H54 (cell line): ENCODE measurements around the gene LTBP1.
"Not testable (repeated sequence)": the region's sequence is repeated elsewhere in the genome, so short reads cannot be mapped to it uniquely, and the experiment has no call there.

Experiments used
- DNase-seq: peaks from one replicate; pipeline ENCODE4 v3.0.0; 2011; ENCODE audit warnings: low spot score, mixed read lengths; ENCODE audit not compliant: insufficient read length
- FAIRE-seq: peaks from 3 replicates; lab custom pipeline; 2011; peaks lifted over from hg19 to GRCh38; lab: Jason Lieb, UNC
- POLR2A ChIP-seq: IDR thresholded peaks from 2 replicates; pipeline ENCODE4 v1.6.1; 2011; ENCODE audit warnings: low read depth, mild to moderate bottlenecking, low read length

The LTBP1 gene, protein sequence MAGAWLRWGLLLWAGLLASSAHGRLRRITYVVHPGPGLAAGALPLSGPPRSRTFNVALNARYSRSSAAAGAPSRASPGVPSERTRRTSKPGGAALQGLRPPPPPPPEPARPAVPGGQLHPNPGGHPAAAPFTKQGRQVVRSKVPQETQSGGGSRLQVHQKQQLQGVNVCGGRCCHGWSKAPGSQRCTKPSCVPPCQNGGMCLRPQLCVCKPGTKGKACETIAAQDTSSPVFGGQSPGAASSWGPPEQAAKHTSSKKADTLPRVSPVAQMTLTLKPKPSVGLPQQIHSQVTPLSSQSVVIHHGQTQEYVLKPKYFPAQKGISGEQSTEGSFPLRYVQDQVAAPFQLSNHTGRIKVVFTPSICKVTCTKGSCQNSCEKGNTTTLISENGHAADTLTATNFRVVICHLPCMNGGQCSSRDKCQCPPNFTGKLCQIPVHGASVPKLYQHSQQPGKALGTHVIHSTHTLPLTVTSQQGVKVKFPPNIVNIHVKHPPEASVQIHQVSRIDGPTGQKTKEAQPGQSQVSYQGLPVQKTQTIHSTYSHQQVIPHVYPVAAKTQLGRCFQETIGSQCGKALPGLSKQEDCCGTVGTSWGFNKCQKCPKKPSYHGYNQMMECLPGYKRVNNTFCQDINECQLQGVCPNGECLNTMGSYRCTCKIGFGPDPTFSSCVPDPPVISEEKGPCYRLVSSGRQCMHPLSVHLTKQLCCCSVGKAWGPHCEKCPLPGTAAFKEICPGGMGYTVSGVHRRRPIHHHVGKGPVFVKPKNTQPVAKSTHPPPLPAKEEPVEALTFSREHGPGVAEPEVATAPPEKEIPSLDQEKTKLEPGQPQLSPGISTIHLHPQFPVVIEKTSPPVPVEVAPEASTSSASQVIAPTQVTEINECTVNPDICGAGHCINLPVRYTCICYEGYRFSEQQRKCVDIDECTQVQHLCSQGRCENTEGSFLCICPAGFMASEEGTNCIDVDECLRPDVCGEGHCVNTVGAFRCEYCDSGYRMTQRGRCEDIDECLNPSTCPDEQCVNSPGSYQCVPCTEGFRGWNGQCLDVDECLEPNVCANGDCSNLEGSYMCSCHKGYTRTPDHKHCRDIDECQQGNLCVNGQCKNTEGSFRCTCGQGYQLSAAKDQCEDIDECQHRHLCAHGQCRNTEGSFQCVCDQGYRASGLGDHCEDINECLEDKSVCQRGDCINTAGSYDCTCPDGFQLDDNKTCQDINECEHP (N-terminal part only)

GRCh38 chr2:32946314-32947075 lies at the start of gene LTBP1:
TSS of gene LTBP1 (plus strand) at chr2:32946953. CDS start at chr2:32947325, 372 bp downstream.
- FAIRE-seq (peak; percentile 41), DNase-seq (peak; percentile 77)
- TF ChIP-seq POLR2A: 0 out of 2 replicates have a peak, but pooled peaks have one; percentile 22

- FAIRE-seq: no peak
- TF ChIP-seq POLR2A: no peak
- DNase-seq: no peak
These were observed 46.3 kb upstream of the LTBP1 start for GRCh38 chr2:32900246-32900973.

GRCh38 chr2:32901313-32901712 lies 45.4 kb upstream of the LTBP1 start:
- TF ChIP-seq POLR2A: no peak
- no peak for FAIRE-seq
- DNase-seq: no peak

DNA sequence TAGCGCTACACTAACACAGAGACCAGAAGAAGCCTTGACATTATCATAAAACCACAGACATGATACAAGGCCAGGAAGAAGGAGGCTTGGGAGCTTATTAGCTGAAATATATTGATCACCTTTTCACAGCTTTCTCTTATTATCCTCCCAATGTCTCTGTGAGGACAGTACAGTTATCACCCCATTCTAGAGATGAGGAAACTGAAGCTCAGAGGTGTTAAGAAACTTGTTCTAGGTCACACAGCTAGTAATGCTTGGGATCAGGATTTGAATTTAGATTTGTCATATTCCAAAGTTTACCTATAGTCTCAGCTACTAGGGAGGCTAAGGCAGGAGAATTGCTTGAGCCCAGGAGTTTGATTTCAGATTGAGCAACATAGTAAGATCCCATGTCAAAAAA lies 44.6 kb upstream of the LTBP1 start:
- FAIRE-seq (no peak), DNase-seq (no peak)
- TF ChIP-seq POLR2A: no peak

DNA sequence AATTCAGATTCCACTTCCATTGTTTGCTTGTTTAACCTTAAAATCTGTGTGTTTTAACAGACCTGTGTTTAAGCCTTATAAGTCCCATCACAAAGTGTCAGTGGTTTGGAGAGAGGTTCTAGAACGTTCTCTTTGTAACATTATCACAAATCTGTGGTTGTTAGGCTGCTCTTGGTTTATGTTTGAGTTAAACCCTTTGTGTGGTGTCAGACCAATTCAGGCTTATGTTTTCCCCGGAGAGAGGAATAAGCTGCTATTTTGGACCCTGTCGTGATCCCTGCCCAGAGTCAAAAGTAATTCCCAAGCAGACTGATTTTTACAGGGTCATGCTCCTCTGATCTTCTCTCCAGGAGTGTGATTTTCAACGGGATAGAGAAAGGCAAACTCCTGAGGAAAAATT lies 43.8 kb upstream of the LTBP1 start:
- no peak for FAIRE-seq
- DNase-seq: no peak
- no peak for TF ChIP-seq POLR2A

GRCh38 chr2:32904074-32904473 lies 42.7 kb upstream of the LTBP1 start:
- no peak for TF ChIP-seq POLR2A
- FAIRE-seq: no peak
- DNase-seq: no peak

DNA sequence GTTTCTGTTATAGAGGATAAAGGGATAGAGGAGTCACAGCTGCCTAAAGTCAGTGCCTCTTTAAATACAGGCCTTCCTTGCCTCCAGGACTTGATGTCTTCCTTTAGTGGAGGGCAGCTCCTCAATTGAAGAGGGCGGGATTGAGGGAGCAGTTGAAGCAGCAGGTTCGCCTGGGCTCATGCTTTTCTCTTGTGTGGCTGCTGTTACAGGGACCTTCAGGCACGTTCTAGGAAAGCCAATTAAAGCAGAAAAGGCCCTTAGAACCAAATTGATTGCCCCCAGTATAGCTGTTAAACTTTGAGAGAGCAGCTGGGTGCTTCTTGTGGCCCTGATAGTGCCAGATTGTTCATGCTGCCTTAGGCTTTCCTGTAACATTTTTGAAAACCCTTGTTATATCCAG lies 42.0 kb upstream of the LTBP1 start:
- TF ChIP-seq POLR2A: no peak
- DNase-seq (no peak), FAIRE-seq (no peak)

DNA sequence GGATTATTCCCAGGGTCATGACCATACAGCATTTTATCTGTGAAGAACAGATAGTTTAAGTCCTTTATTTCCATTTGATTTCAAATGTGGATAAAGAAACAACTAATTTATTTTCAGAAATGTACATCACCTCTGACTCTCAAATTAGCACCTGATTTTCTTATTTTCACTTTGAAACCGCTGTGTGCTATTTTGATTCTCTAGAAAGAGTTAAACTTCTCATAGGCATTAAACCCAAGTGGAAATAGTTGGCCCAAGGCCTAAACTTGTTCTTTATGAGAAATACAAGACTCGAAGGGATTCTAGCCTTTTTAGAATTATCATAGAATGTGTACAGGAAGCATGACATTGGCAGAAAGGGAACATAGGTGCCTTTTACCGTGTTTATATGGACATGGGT lies 41.5 kb upstream of the LTBP1 start:
- FAIRE-seq (no peak), DNase-seq (no peak)
- no peak for TF ChIP-seq POLR2A

DNA sequence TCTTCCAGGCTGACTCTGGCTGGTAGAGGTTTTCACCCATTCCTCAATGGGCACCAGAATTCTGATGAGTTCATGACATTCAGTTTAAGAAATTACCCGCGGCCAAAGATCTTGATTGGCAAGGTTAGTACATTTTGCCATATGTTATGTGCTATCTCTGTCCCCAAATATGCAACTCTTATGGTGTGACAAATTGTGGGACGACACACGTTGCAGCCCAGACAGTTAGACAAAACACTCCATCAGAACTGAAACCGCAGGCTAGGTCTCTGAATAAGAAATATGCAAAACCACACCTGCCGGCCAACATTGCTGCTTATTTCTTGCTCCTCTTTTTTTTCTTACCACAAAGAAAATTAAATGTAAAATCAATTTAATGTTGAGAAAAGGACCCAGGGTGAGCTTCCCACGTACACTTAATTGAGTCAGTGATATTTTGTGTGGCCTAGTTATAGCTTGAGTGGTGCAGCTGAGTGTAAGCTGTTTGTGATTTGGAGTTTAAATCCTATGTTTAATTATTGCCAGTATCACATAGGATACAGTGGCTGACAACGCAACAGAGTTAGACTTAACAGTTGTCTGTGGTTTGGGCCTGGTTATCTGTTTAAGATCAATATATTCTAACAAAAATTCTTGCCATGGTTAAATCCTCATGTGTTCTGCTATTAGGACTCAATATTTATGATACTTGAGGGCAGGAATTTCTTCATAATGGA lies 35.7 kb upstream of the LTBP1 start:
- DNase-seq (no peak), FAIRE-seq (no peak)
- no peak for TF ChIP-seq POLR2A

DNA sequence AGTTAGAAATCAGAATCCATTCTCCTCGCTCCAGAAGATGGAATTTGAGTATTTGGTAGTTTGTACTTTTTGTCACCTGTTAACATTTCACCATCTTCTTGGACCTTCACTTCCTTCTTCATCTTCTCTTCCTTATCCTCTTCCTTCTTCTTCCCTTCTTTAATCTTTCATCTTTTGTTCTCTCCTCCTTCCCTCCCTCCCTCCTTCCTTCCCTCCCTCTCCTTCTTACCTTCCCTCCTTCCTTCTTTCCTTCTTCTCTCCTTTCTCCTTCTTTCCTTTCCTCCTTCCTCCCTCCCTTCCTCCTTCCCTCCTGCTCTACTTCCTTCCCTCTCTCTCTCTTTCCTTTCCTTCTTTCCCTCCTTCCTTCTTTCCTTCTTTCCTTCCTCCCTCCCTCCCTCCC lies 31.1 kb upstream of the LTBP1 start:
- DNase-seq (no peak), FAIRE-seq (no peak)
- TF ChIP-seq POLR2A: no peak

- no peak for DNase-seq
- no peak for FAIRE-seq
- no peak for TF ChIP-seq POLR2A
These were observed 28.0 kb upstream of the LTBP1 start for GRCh38 chr2:32918774-32919173.

DNA sequence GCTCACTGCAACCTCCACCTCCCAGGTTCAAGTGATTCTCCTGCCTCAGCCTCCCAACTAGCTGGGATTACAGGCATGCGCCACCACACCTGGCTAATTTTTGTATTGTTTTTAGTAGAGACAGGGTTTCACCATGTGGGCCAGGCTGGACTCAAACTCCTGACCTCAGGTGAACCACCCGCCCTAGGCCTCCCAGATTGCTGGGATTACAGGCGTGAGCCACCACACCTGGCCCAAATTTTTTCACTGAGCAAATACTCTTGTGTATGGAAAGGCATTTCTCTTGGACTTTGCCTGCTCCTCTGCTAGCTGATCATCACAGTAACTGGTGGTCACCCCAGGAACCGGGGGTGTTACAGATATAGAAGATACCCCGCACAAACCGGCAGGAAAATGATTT lies 26.9 kb upstream of the LTBP1 start:
- DNase-seq, FAIRE-seq: not testable (repeated sequence)

DNA sequence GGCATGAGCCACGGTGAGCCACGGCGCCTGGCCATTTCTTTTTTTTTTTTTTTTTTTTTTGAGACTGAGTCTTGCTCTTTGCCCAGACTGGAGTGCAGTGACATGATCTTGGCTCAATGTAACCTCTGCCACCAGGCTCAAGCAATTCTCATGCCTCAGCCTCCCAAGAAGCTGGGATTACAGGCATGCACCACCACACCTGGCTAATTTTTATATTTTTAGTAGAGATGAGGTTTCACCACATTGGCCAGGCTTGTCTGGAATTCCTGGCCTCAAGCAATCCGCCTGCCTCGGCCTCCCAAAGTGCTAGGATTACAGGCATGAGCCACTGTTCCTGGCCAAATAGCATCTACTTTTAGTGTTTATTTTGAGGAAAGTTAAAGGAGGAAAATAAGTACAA lies 25.3 kb upstream of the LTBP1 start:
- FAIRE-seq, DNase-seq: not testable (repeated sequence)
